Thymus (tissue), 11 donors: ENCODE results near the gene CUBN. TPM values are rescaled to one million over a fixed set of nuclear protein-coding genes. Genes with fewer than 3 reads are reported as not detected.

Experiments used
- DNase-seq, 9 donors: peaks; one replicate each; pipeline ENCODE4 v3.0.0-alpha.2; 2013; ENCODE audit warnings: low spot score in 9 of 9, low read depth in 6 of 9, missing footprints in 1 of 9
- H3K27ac ChIP-seq, 2 donors: one replicate each; pipeline ENCODE4 v1.5.1; 2013; ENCODE audit warnings: control low read depth in 1 of 2, low read depth in 1 of 2, low read length in 1 of 2, mild to moderate bottlenecking in 1 of 2, moderate library complexity in 1 of 2
- H3K27me3 ChIP-seq, 2 donors: one replicate each; pipeline ENCODE4 v1.5.1; 2013; ENCODE audit warnings: low read length in 1 of 2; ENCODE audit not compliant: control insufficient read depth in 2 of 2, insufficient read depth in 1 of 2
- H3K36me3 ChIP-seq, 2 donors: one replicate each; pipeline ENCODE4 v1.5.1; 2013; ENCODE audit warnings: low read length in 1 of 2, mild to moderate bottlenecking in 1 of 2, moderate library complexity in 1 of 2; ENCODE audit not compliant: control insufficient read depth in 2 of 2, insufficient read depth in 2 of 2
- H3K4me1 ChIP-seq, 2 donors: one replicate each; pipeline ENCODE4 v1.5.1; 2013; ENCODE audit warnings: low read length in 2 of 2; ENCODE audit not compliant: control insufficient read depth in 2 of 2, insufficient read depth in 2 of 2
- H3K4me3 ChIP-seq, 2 donors: one replicate each; pipeline ENCODE4 v1.5.1; 2013; ENCODE audit warnings: low read length in 2 of 2, control low read depth in 1 of 2, mild to moderate bottlenecking in 1 of 2
- H3K9me3 ChIP-seq, 2 donors: one replicate each; pipeline ENCODE4 v1.5.1; 2013; ENCODE audit warnings: low read length in 1 of 2, mild to moderate bottlenecking in 1 of 2; ENCODE audit not compliant: control insufficient read depth in 2 of 2, insufficient read depth in 1 of 2
- WGBS: extraction: QIAGEN DNeasy Blood & Tissue Kit; methylation state at CpG from one replicate; pipeline ENCODE4 v1.1.7; 2013; 5-methylcytosine and 5-hydroxymethylcytosine counted together
- polyA plus RNA-seq: library from polyadenylated mRNA; stranded (reverse); fragments of 200-250 nt; gene quantifications from one replicate; pipeline ENCODE4 v1.2.3, GENCODE V29; 2013
- total RNA-seq: library from RNA; stranded (reverse); fragments of 120-200 nt; gene quantifications from one replicate; pipeline ENCODE4 v1.2.4, GENCODE V29; 2013
- donor health status: healthy.

Gene CUBN
- total and polyA plus RNA-seq, 2 donors: 1.7 to 1.8 TPM

- no peak overlapping the region for H3K27ac ChIP-seq
- 92% methylated on average over 3 of the region's 3 CpGs for WGBS
- H3K4me3 ChIP-seq: no peak overlapping the region
- H3K9me3 ChIP-seq: peaks cover 0 to 3% of the 10 kb centered on the region in 2 donors
- H3K4me1 ChIP-seq: peaks cover 0 to 24% of the 10 kb centered on the region in 2 donors
- H3K36me3 ChIP-seq: no peaks in the 10 kb centered on the region
- no peak for DNase-seq
- no peaks in the 10 kb centered on the region for H3K27me3 ChIP-seq
Measured at GRCh38 chr10:17009212-17009700, 120.4 kb downstream of the CUBN start.

DNA sequence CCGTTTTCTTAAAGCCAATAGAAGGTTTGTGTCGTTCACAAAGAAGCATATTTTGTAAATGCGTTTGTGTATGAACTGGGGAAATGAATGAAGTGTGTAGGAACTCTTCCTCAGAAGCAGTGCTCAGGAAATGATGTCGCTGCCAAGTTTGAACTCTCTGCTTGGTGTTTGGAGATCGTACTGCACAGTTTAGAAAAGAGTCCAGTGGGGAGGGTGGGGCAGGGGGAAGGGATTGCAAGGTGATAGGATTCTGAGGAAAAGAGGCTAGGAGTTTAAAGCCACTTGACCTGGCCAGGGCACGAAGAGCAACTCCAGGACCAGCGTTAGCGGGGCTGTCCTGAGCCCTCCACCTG, 122.2 kb downstream of the CUBN start:
- H3K4me1 ChIP-seq: peaks cover 6 to 38% of the 10 kb centered on the region in 2 donors
- DNase-seq: peak in 1 of 9 donors; percentile 53
- 65% methylated on average over 8 of the region's 8 CpGs for WGBS
- no peaks in the 10 kb centered on the region for H3K27me3 ChIP-seq
- H3K4me3 ChIP-seq: no peak overlapping the region
- H3K27ac ChIP-seq: peak overlapping the region; percentile 74 to 83
- H3K9me3 ChIP-seq: peaks cover 0 to 3% of the 10 kb centered on the region in 2 donors
- H3K36me3 ChIP-seq: no peaks in the 10 kb centered on the region

- no peaks in the 10 kb centered on the region for H3K27me3 ChIP-seq
- H3K27ac ChIP-seq: peak overlapping the region; percentile 74 to 83
- H3K9me3 ChIP-seq: peaks cover 0 to 3% of the 10 kb centered on the region in 2 donors
- H3K4me1 ChIP-seq: peaks cover 12 to 44% of the 10 kb centered on the region in 2 donors
- no peak for DNase-seq
- 92% methylated on average over 12 of the region's 12 CpGs for WGBS
- H3K4me3 ChIP-seq: no peak overlapping the region
- no peaks in the 10 kb centered on the region for H3K36me3 ChIP-seq
Measured at GRCh38 chr10:17006631-17007417, 122.8 kb downstream of the CUBN start.

DNA sequence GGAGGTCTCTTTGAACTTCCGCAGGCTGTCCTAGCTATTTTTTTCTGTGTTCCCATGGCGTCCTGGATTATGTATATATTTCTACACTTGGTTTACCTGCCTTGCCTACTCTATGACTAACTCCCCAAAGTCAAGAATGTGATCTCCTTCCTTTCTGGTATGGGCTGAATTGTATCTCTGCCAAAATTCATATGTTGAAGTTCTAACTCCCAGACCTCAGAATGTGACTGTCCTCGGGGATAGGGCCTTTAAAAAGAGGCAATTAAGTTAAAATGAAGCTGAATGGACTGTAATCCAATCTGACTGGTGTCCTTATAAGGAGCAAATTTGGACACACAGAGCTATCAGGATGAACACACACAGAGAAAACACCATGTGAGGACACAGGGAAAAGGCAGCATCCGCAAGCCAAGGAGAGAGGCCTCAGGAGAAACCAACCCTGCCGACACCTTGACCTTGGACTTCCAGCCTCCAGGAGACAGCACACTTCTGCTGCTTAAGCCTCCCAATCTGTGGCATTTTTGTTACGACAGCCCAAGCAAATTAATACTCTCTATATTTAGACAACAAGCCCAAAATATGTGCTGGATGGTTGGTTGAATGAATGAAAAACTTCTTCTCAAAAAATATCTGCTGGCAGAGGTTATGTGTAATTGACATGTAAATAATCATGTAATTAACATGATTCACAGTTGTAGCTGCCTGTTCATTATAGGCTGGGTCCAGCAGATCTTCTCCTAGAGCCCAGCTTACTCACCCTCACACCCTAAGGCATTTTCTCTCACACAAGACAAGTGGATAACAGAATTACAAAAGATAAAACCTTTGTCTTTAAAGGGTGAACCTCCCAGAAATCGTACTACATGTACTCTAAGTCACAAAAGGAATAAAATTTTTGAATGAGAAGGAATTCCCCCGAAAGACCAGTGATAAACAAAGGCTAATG, 123.7 kb downstream of the CUBN start:
- WGBS: 96% methylated on average over 8 of the region's 8 CpGs

DNA sequence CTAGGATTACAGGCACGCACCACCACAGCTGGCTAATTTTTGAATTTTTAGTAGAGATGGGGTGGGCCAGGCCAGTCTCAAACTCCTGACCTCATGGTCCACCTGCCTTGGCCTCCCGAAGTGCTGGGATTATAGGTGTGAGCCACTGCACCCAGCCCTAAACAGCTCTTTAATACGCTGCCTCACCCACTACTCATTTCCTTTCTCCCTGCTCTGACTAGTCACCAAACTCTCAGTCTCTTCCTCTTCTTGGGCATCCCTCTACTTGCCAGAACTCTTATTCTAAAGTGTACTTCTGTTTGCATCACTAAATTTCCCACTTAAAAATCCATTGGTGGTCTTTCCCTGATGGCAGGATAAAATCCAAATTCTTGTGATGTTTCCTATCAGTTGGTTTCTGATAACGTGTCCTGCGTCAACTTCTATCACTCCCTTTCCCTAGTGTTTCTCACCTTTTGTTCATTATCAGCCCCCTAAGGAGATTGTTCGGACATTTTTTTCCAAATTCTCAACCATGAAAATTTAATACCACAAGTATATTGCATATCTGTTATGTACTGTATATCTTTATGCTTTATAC, 124.7 kb downstream of the CUBN start:
- Histone ChIP-seq H3K36me3 (no peaks in the 10 kb centered on the region), H3K4me3 (no peak overlapping the region), H3K27me3 (no peaks in the 10 kb centered on the region), H3K9me3 (peaks cover 0 to 7% of the 10 kb centered on the region in 2 donors), H3K27ac (no peak overlapping the region), H3K4me1 (peaks cover 12 to 45% of the 10 kb centered on the region in 2 donors)
- 95% methylated on average over 6 of the region's 6 CpGs for WGBS
- no peak for DNase-seq

More for the DNA sequence above, 123.7 kb downstream of the CUBN start:
- peak overlapping the region in 1 of 2 donors; percentile 57 for H3K27ac ChIP-seq
- peaks cover 0 to 7% of the 10 kb centered on the region in 2 donors for H3K9me3 ChIP-seq
- no peak for DNase-seq
- H3K27me3 ChIP-seq: no peaks in the 10 kb centered on the region
- H3K4me1 ChIP-seq: peaks cover 12 to 45% of the 10 kb centered on the region in 2 donors
- no peaks in the 10 kb centered on the region for H3K36me3 ChIP-seq
- H3K4me3 ChIP-seq: no peak overlapping the region

DNA sequence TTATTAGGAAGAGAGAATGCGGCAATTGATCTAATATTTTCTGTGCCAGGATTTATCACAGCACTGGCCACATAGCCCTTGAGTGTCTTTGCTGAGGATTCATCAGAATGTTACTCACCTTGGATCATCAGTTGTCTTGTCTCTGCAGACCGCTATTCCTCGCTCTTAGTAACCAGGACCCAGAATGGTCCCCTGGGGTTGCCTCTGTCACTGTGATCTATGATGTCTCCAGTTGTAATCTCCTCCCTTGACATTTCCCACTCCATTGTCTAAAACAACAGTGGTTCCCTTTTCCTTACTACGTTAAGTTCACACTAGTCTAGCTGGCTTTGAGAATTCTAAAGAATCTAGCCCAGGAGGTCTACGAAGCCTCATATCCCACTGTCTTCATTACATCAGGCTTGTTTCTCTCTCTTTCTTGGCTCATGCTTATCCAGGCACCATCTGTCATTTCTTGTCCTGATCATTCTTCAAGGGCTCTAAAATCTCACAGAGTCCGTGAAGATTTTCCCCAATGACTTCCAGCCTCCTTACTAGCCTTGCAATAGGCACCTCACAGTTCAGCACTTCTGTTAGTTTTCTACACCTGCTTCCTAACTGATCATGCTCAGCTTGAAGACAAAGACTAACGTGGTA, 125.8 kb downstream of the CUBN start:
- 82% methylated on average over 7 of the region's 7 CpGs for WGBS
- Histone ChIP-seq H3K27me3 (no peaks in the 10 kb centered on the region), H3K9me3 (peaks cover 0 to 7% of the 10 kb centered on the region in 2 donors), H3K4me3 (no peak overlapping the region), H3K27ac (peak overlapping the region; percentile 18 to 79), H3K4me1 (peaks cover 12 to 45% of the 10 kb centered on the region in 2 donors), H3K36me3 (no peaks in the 10 kb centered on the region)
- DNase-seq: peak in 1 of 9 donors; percentile 20

- WGBS: 15% methylated on average over 7 of the region's 7 CpGs
- DNase-seq: peak in 4 of 9 donors; percentile 47 to 84 (median 60)
Measured at GRCh38 chr10:17003151-17003550, 126.5 kb downstream of the CUBN start.

GRCh38 chr10:17001961-17002749, 127.5 kb downstream of the CUBN start:
- WGBS: 65% methylated on average over 8 of the region's 8 CpGs
- H3K4me1 ChIP-seq: peaks cover 12 to 31% of the 10 kb centered on the region in 2 donors
- peak in 1 of 9 donors; percentile 66 for DNase-seq

More at GRCh38 chr10:17003151-17003550, 126.5 kb downstream of the CUBN start:
- Histone ChIP-seq H3K4me1 (peaks cover 12 to 40% of the 10 kb centered on the region in 2 donors), H3K9me3 (peaks cover 0 to 7% of the 10 kb centered on the region in 2 donors), H3K27ac (peak overlapping the region; percentile 65 to 79), H3K4me3 (no peak overlapping the region), H3K27me3 (no peaks in the 10 kb centered on the region), H3K36me3 (no peaks in the 10 kb centered on the region)

More at GRCh38 chr10:17001961-17002749, 127.5 kb downstream of the CUBN start:
- no peak overlapping the region for H3K4me3 ChIP-seq
- H3K27me3 ChIP-seq: no peaks in the 10 kb centered on the region
- no peaks in the 10 kb centered on the region for H3K36me3 ChIP-seq
- peak overlapping the region; percentile 77 to 79 for H3K27ac ChIP-seq
- peaks cover 0 to 7% of the 10 kb centered on the region in 2 donors for H3K9me3 ChIP-seq
